ENCODE data around the gene RAMP3. TPM values are rescaled to one million over a fixed set of nuclear protein-coding genes. Genes with fewer than 3 reads are reported as not detected.
"Not testable (repeated sequence)": the region's sequence is repeated elsewhere in the genome, so short reads cannot be mapped to it uniquely, and the experiment has no call there.

Gene RAMP3
- total RNA-seq, 1 experiment from 2014 or later: not detected

- H3K4me1 ChIP-seq (replicated peaks; ENCODE audit: insufficient read depth): no peaks in the 10 kb centered on the region
- POLR2A ChIA-PET (ENCODE audit: unreplicated experiment): no interaction called here
- CTCF ChIA-PET: no interaction called here
- H3K79me2 ChIP-seq (ENCODE audit: low read depth): no peaks in the 10 kb centered on the region
- no peak overlapping the region for H2AFZ ChIP-seq
- no peak overlapping the region for H3K4me2 ChIP-seq
- H4K20me1 ChIP-seq (ENCODE audit: insufficient read depth): no peaks in the 10 kb centered on the region
- no peaks in the 10 kb centered on the region for H3K9me2 ChIP-seq (ENCODE audit: insufficient read depth)
- 0 out of 2 replicates have a peak, but pooled peaks cover 4% of the 10 kb centered on the region for H3K9me3 ChIP-seq (ENCODE audit: insufficient read depth, low read depth)
- H3K27me3 ChIP-seq (ENCODE audit: insufficient read depth, low read depth): peaks cover 96% of the 10 kb centered on the region
- no peaks in the 10 kb centered on the region for H3K36me3 ChIP-seq (ENCODE audit: low read depth)
- no peaks in the 10 kb centered on the region for H3F3A ChIP-seq (ENCODE audit: insufficient read depth, low read depth)
- BruUV-seq (replicated peaks): no TSS peak
- DNase-seq: no peak
- no peak overlapping the region for H3K4me3 ChIP-seq
- no peak for TF ChIP-seq EZH2 (IDR thresholded peaks at IDR 0.05; ENCODE audit: low read depth)
- TF ChIP-seq CTCF (conservative IDR thresholded peaks at IDR 0.05): no peak
- intact Hi-C loops (cut with micrococcal nuclease; ENCODE audit: unreplicated experiment): loop anchor here (10.0 kb wide), 1 partner anchor 511 kb away; no protein-coding TSS in a partner anchor
- no peak overlapping the region for H3K27ac ChIP-seq
These were observed 6.1 kb downstream of the RAMP3 start for GRCh38 chr7:45163692-45164052.

- BruUV-seq (replicated peaks); H3K4me2 ChIP-seq; H3K79me2 ChIP-seq (ENCODE audit: low read depth); H2AFZ ChIP-seq; H3K4me1 ChIP-seq (replicated peaks; ENCODE audit: insufficient read depth); CTCF ChIA-PET; H4K20me1 ChIP-seq (ENCODE audit: insufficient read depth); H3K9me3 ChIP-seq (ENCODE audit: insufficient read depth, low read depth); H3F3A ChIP-seq (ENCODE audit: insufficient read depth, low read depth); H3K9me2 ChIP-seq (ENCODE audit: insufficient read depth); H3K4me3 ChIP-seq; H3K36me3 ChIP-seq (ENCODE audit: low read depth); H3K27ac ChIP-seq; DNase-seq: not testable (repeated sequence)
- POLR2A ChIA-PET (ENCODE audit: unreplicated experiment): interaction anchor here (0.6 kb wide), 1 partner anchor 736 kb away, joined by 3 read pairs; no protein-coding TSS in a partner anchor
- H3K27me3 ChIP-seq (ENCODE audit: insufficient read depth, low read depth): peaks cover 96% of the 10 kb centered on the region
- intact Hi-C loops (cut with micrococcal nuclease; ENCODE audit: unreplicated experiment): loop anchor here (10.0 kb wide), 1 partner anchor 511 kb away; no protein-coding TSS in a partner anchor
These were observed 6.7 kb downstream of the RAMP3 start for GRCh38 chr7:45164271-45164670.

- no peak for TF ChIP-seq CTCF (conservative IDR thresholded peaks at IDR 0.05)
- no peak for TF ChIP-seq EZH2 (IDR thresholded peaks at IDR 0.05; ENCODE audit: low read depth)
- Histone ChIP-seq H3K9me2 (ENCODE audit: insufficient read depth) (no peaks in the 10 kb centered on the region), H3K79me2 (ENCODE audit: low read depth) (no peaks in the 10 kb centered on the region), H3K4me3 (no peak overlapping the region), H3F3A (ENCODE audit: insufficient read depth, low read depth) (no peaks in the 10 kb centered on the region), H4K20me1 (ENCODE audit: insufficient read depth) (no peaks in the 10 kb centered on the region), H3K4me1 (replicated peaks; ENCODE audit: insufficient read depth) (no peaks in the 10 kb centered on the region), H2AFZ (no peak overlapping the region), H3K4me2 (no peak overlapping the region), H3K9me3 (ENCODE audit: insufficient read depth, low read depth) (0 out of 2 replicates have a peak, but pooled peaks cover 4% of the 10 kb centered on the region), H3K27me3 (ENCODE audit: insufficient read depth, low read depth) (peaks cover 88% of the 10 kb centered on the region), H3K36me3 (ENCODE audit: low read depth) (no peaks in the 10 kb centered on the region), H3K27ac (no peak overlapping the region)
- intact Hi-C loops (cut with micrococcal nuclease; ENCODE audit: unreplicated experiment): loop anchor here (10.0 kb wide), 1 partner anchor 509 kb away; no protein-coding TSS in a partner anchor
- ChIA-PET CTCF (no interaction called here), POLR2A (ENCODE audit: unreplicated experiment) (no interaction called here)
- no TSS peak for BruUV-seq (replicated peaks)
- no peak for DNase-seq
These were observed 8.3 kb downstream of the RAMP3 start for GRCh38 chr7:45165857-45166256.

- Histone ChIP-seq H3K79me2 (ENCODE audit: low read depth) (no peaks in the 10 kb centered on the region), H3K9me2 (ENCODE audit: insufficient read depth) (no peaks in the 10 kb centered on the region), H4K20me1 (ENCODE audit: insufficient read depth) (no peaks in the 10 kb centered on the region), H3K4me3 (no peak overlapping the region), H3K4me1 (replicated peaks; ENCODE audit: insufficient read depth) (no peaks in the 10 kb centered on the region), H3K9me3 (ENCODE audit: insufficient read depth, low read depth) (no peaks in the 10 kb centered on the region), H3F3A (ENCODE audit: insufficient read depth, low read depth) (no peaks in the 10 kb centered on the region), H3K36me3 (ENCODE audit: low read depth) (no peaks in the 10 kb centered on the region), H3K4me2 (no peak overlapping the region), H3K27me3 (ENCODE audit: insufficient read depth, low read depth) (peaks cover 78% of the 10 kb centered on the region), H3K27ac (no peak overlapping the region), H2AFZ (no peak overlapping the region)
- no TSS peak for BruUV-seq (replicated peaks)
- intact Hi-C loops (cut with micrococcal nuclease; ENCODE audit: unreplicated experiment): loop anchor here (5.0 kb wide), 1 partner anchor 470 kb away; no protein-coding TSS in a partner anchor
- no peak for DNase-seq
- TF ChIP-seq EZH2 (IDR thresholded peaks at IDR 0.05; ENCODE audit: low read depth) (no peak), CTCF (conservative IDR thresholded peaks at IDR 0.05) (no peak)
- ChIA-PET POLR2A (ENCODE audit: unreplicated experiment) (interaction anchor here (0.6 kb wide), 1 partner anchor 789 kb away, joined by 5 read pairs; no protein-coding TSS in a partner anchor), CTCF (no interaction called here)
These were observed 14.4 kb downstream of the RAMP3 start for GRCh38 chr7:45171946-45172345.
